GM18858 (cell line): ENCODE results near the gene PIAS2.
"Not testable (repeated sequence)": the region's sequence is repeated elsewhere in the genome, so short reads cannot be mapped to it uniquely, and the experiment has no call there.

Source experiments
- ATAC-seq: cut with Tn5 transposase; IDR thresholded peaks from one replicate; pipeline ENCODE4 v1.9.1; 2021; ENCODE audit not compliant: unreplicated experiment

Gene PIAS2

GRCh38 chr18:46842583-46842982 lies 74.7 kb downstream of the PIAS2 start:
- no peak for ATAC-seq

DNA sequence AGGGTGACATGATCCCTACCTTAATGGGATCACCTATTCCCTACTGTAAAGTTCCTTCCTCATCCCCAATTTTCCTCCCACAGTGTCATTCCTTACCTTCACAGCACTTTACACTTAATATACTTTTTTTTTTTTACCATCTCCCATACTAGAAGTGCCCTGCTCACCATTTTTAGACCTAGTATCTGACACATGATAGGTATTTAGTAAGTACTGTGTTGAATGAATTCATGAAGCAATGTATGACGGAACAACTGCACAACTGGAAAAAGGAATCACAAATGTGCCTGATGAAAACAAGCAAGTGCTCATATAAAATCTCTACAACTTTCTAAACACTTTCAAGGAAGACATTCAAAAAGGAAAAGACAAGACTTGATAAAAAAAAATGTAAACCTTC lies 83.4 kb downstream of the PIAS2 start:
- ATAC-seq: no peak

GRCh38 chr18:46832849-46833248 lies 84.5 kb downstream of the PIAS2 start:
- ATAC-seq: no peak

GRCh38 chr18:46832422-46832821 lies 84.9 kb downstream of the PIAS2 start:
- ATAC-seq: not testable (repeated sequence)

- ATAC-seq: no peak
These were observed 85.9 kb downstream of the PIAS2 start for GRCh38 chr18:46831434-46831833.

DNA sequence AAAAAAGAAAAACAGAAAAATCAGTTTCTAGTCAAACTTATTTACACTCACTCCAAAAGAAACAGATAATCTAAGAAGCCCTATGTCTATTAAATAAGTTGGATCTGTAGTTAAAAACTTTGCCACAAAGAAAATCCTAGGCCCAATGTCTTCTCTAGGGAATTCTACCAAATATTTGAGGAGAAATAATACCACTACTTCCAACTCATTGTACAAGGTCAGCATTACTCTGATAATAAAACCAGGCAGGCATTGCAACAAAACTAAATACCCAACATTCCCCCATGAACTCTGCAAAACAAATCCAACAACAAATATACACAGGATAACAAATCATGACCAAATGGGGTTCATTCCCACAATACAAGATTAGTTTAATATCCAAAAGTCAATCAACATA lies 86.7 kb downstream of the PIAS2 start:
- no peak for ATAC-seq

- no peak for ATAC-seq
These were observed 87.4 kb downstream of the PIAS2 start for GRCh38 chr18:46829947-46830346.

- ATAC-seq: no peak
These were observed 87.8 kb downstream of the PIAS2 start for GRCh38 chr18:46829531-46829930.

- ATAC-seq: no peak
These were observed 95.2 kb downstream of the PIAS2 start for GRCh38 chr18:46821856-46822711.

GRCh38 chr18:46820863-46821262 lies 96.4 kb downstream of the PIAS2 start:
- no peak for ATAC-seq

DNA sequence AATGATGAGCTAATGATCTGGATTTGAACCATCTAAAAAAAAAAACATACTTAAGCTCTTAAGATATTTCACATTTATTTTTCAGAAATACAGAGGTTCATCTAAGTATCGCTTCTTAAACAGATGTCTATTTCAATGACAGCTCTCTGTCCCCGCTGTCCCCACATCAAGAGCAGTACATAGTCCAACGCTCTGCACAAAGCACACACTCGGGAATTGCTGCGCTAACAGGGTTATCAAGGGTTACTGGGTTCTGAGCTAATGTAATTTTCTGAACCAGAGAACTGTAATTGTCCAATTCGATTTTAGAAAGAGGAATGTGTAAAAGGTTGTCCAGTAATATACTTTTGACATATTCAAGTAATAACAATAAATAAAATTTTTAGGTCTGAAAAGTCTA lies 101.6 kb downstream of the PIAS2 start:
- ATAC-seq: no peak

- ATAC-seq: no peak
These were observed 102.9 kb downstream of the PIAS2 start for GRCh38 chr18:46814399-46814798.

DNA sequence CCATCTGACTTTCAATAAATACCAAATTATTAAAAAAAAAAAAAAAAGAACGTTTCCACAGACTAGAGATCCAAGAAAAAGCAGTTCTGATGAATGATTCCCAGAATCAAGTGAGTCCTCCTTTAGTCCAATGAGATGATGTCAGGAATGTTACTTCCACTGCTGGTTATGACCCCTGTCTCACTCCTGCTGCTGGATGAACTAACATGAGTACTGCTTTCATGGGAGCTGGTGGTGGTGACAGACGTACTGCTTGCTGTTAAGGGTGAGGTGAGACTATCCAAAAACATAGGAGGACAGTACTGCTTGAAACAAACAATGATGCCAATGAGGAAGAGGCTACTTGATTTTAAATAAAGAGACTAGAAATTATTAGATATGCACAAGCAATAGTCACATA lies 105.0 kb downstream of the PIAS2 start:
- no peak for ATAC-seq

GRCh38 chr18:46810481-46811000 lies 106.8 kb downstream of the PIAS2 start:
- ATAC-seq: no peak

GRCh38 chr18:46809145-46809544 lies 108.2 kb downstream of the PIAS2 start:
- ATAC-seq: no peak

DNA sequence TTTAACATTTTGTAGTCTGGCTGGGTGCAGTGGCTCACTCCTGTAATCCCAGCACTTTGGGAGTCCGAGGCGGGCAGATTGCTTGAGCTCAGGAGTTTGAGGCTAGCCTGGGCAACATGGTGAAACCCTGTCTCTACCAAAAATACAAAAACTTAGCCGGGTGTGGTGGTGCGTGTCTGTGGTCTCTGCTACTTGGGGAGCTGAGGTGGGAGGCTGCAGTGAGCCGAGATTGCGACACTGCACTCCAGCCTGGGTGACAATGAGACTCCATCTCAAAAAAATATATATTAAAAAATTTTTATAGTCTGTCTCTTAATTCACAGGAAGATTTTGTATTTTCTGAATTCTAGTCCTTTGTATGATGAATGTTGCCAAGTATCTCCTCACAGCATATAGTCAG lies 121.4 kb downstream of the PIAS2 start:
- not testable (repeated sequence) for ATAC-seq

- no peak for ATAC-seq
These were observed 122.7 kb downstream of the PIAS2 start for GRCh38 chr18:46794607-46795006.

GRCh38 chr18:46793565-46793964 lies 123.7 kb downstream of the PIAS2 start:
- no peak for ATAC-seq

DNA sequence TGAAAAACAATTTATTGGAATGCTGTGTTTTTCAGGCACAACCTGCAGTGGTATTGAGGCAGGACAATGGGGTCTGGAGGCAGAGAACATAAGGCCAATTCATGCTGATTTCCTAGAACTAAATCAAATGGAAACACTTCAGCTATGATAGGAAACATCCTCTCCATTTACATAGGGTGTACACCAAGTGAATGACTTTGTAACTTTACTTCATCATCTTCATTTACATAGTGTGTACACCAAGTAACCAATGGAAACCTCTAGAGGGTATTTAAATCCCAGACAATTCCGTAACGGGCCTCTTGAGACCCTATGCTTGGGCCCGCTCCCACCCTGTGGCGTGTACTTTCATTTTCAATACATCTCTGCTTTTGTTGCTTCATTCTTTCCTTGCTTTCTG lies 128.2 kb downstream of the PIAS2 start:
- no peak for ATAC-seq

GRCh38 chr18:46787674-46788073 lies 129.6 kb downstream of the PIAS2 start:
- no peak for ATAC-seq

- ATAC-seq: no peak
These were observed 144.9 kb downstream of the PIAS2 start for GRCh38 chr18:46772357-46772756.

DNA sequence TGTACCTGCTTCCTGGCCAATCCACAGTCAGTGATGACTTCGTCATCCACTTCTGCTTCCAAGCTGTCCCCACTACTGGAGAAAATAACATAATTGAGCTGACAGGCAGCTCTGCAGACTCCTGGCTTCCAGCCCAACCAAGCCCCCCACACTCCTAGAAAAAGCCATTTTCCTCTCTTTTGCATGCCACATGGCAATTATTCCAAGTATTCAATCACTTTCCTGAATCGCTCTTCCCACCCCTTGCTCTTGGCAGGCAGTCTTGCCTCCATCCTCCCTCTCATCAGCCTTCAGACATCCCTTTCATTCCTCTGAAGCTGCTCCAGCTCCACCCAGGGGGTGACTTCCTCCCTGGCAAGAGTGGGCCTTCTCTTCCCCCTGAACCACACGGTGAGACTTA lies 146.2 kb downstream of the PIAS2 start:
- no peak for ATAC-seq

- ATAC-seq: no peak
These were observed 146.6 kb downstream of the PIAS2 start for GRCh38 chr18:46770708-46771107.
